ENCODE results near the gene TMEM175. TPM values are rescaled to one million over a fixed set of nuclear protein-coding genes. Genes with fewer than 3 reads are reported as not detected.
A peak's percentile ranks its signal among the peaks of the same experiment; 100 is the strongest.
"Not testable (repeated sequence)": the region's sequence is repeated elsewhere in the genome, so short reads cannot be mapped to it uniquely, and the experiment has no call there.

Gene TMEM175
- total RNA-seq, 1 donor from 2014 or later: 62.7 TPM

- TF ChIP-seq CTCF (IDR thresholded peaks at IDR 0.05; ENCODE audit: partially characterized antibody, unreplicated experiment): no peak
- no peak for DNase-seq
- H3K4me1 Mint-ChIP-seq (ENCODE audit: low read depth, unreplicated experiment): peaks cover 18% of the 10 kb centered on the region
- peak overlapping the region; percentile 83 for H3K4me3 Mint-ChIP-seq (ENCODE audit: unreplicated experiment)
- peak overlapping the region; percentile 93 for H3K27ac Mint-ChIP-seq (ENCODE audit: unreplicated experiment)
- peaks cover 8% of the 10 kb centered on the region for H3K9me3 Mint-ChIP-seq (ENCODE audit: unreplicated experiment)
- peaks cover 12% of the 10 kb centered on the region for H3K27me3 Mint-ChIP-seq (ENCODE audit: unreplicated experiment)
- no peaks in the 10 kb centered on the region for H3K36me3 Mint-ChIP-seq (ENCODE audit: unreplicated experiment)
Measured at GRCh38 chr4:931194-931959, 883 bp upstream of the TMEM175 start.

GRCh38 chr4:932713-933070, 432 bp downstream of the TMEM175 start:
- peak; percentile 49 for DNase-seq
- TF ChIP-seq CTCF (IDR thresholded peaks at IDR 0.05; ENCODE audit: partially characterized antibody, unreplicated experiment): no peak
- Mint-ChIP-seq H3K27me3 (ENCODE audit: unreplicated experiment) (peaks cover 12% of the 10 kb centered on the region), H3K4me1 (ENCODE audit: low read depth, unreplicated experiment) (peaks cover 17% of the 10 kb centered on the region), H3K36me3 (ENCODE audit: unreplicated experiment) (no peaks in the 10 kb centered on the region), H3K4me3 (ENCODE audit: unreplicated experiment) (peak overlapping the region; percentile 97), H3K27ac (ENCODE audit: unreplicated experiment) (peak overlapping the region; percentile 83), H3K9me3 (ENCODE audit: unreplicated experiment) (peaks cover 8% of the 10 kb centered on the region)

- H3K4me3 Mint-ChIP-seq (ENCODE audit: unreplicated experiment); H3K9me3 Mint-ChIP-seq (ENCODE audit: unreplicated experiment); H3K4me1 Mint-ChIP-seq (ENCODE audit: low read depth, unreplicated experiment); H3K27me3 Mint-ChIP-seq (ENCODE audit: unreplicated experiment); H3K36me3 Mint-ChIP-seq (ENCODE audit: unreplicated experiment); H3K27ac Mint-ChIP-seq (ENCODE audit: unreplicated experiment); DNase-seq: not testable (repeated sequence)
Measured at GRCh38 chr4:939508-939907, 7.2 kb downstream of the TMEM175 start.

- no peak overlapping the region for H3K4me3 Mint-ChIP-seq (ENCODE audit: unreplicated experiment)
- no peak for DNase-seq
- no peaks in the 10 kb centered on the region for H3K4me1 Mint-ChIP-seq (ENCODE audit: low read depth, unreplicated experiment)
- H3K9me3 Mint-ChIP-seq (ENCODE audit: unreplicated experiment): peaks cover 2% of the 10 kb centered on the region
- H3K27me3 Mint-ChIP-seq (ENCODE audit: unreplicated experiment): peaks cover 6% of the 10 kb centered on the region
- H3K27ac Mint-ChIP-seq (ENCODE audit: unreplicated experiment): no peak overlapping the region
- no peaks in the 10 kb centered on the region for H3K36me3 Mint-ChIP-seq (ENCODE audit: unreplicated experiment)
- TF ChIP-seq CTCF (IDR thresholded peaks at IDR 0.05; ENCODE audit: partially characterized antibody, unreplicated experiment): no peak
Measured at GRCh38 chr4:945274-946102, 13.2 kb downstream of the TMEM175 start.

- Mint-ChIP-seq H3K27me3 (ENCODE audit: unreplicated experiment) (peaks cover 6% of the 10 kb centered on the region), H3K4me1 (ENCODE audit: low read depth, unreplicated experiment) (peaks cover 4% of the 10 kb centered on the region), H3K27ac (ENCODE audit: unreplicated experiment) (no peak overlapping the region), H3K4me3 (ENCODE audit: unreplicated experiment) (no peak overlapping the region), H3K36me3 (ENCODE audit: unreplicated experiment) (no peaks in the 10 kb centered on the region), H3K9me3 (ENCODE audit: unreplicated experiment) (peaks cover 2% of the 10 kb centered on the region)
- no peak for TF ChIP-seq CTCF (IDR thresholded peaks at IDR 0.05; ENCODE audit: partially characterized antibody, unreplicated experiment)
- DNase-seq: no peak
Measured at GRCh38 chr4:946103-946450, 13.8 kb downstream of the TMEM175 start.
